Superior temporal gyrus (tissue), 1 donor: ENCODE measurements around the gene FGGY.

Experiments
- DNase-seq: peaks from one replicate; pipeline ENCODE4 v3.0.0-alpha.2; 2016; ENCODE audit errors: extremely low spot score

Gene FGGY

GRCh38 chr1:59414406-59415133 lies 117.7 kb downstream of the FGGY start:
- DNase-seq = no peak

DNA sequence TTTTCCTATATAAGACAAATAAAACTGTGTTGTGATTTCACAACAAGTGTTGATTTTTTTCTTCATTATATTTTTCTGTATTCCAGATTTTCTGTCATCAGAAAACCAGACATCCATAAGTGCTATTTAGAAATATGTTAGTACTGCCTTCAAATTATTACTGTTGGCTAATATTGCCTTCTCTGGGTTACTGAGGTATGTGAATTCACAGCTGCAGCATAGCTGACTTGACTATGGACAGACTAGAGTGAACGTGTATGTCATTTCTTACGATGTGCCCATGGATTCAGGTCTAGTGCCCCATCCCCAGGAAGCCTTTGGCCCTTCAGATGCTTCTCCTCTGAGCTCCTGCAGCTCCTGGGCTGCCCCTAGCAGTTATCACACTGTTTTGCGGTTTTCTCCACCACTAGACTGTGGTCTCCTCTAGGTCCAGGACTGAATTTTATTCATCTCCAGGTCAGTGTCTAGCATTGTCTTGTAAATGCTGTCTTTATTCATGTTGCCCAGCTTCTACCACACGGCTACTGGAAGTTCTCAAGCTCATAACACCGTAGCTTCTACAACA lies 118.5 kb downstream of the FGGY start:
- no peak for DNase-seq

DNA sequence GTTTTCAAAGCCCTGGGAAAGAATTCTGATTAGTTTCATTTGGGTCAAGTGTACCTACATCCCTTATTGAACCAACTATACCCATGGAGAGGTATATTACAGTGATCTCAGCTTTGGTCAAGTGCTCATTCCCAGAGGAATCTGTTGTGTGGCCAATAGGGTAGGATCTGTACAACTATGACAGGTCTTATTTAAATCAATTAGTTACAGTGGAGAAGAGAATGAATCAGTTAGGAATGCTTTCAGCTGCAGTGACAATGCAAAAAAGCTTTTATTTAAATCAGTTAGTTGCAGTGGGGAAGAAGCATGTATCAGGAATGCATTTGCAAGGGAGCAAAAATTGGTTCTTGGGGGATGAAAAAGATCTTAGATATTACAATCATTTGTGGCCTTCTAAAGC lies 119.0 kb downstream of the FGGY start:
- DNase-seq = no peak

- DNase-seq = no peak
These were observed 120.5 kb downstream of the FGGY start for GRCh38 chr1:59417406-59417805.

GRCh38 chr1:59418363-59419144 lies 121.7 kb downstream of the FGGY start:
- DNase-seq = no peak

GRCh38 chr1:59419361-59420140 lies 122.7 kb downstream of the FGGY start:
- no peak for DNase-seq

DNA sequence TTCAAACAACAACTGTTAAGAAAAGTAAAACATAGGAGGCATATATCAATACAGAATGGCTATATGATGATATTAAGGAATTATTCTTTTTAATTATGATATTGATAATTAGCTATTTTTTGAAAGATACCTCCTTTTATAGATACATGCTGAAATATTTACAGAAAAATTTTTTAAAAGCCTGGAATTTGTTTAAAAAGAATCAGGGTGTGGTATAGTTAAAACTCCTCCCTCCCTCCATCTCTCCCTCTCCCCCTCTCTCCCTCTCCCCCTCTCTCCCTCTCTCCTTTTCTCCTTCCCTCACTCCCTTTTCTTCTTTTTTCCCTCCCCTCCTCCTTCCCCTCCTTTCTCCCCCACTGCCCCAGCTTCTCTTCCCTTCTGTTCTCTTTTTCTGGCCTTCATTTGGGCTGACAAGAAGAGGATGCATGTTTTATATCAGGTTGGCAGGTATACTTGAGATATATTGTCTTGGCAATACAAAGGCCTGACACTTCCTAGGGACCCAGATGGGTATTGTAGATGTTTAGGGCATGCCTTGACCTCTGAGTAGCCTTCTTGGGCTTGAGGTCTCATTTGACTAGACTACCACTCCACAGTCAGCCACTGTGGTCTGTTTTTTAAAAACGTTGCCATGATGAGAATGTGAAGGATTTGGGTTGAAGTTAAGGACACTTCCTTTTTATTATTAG lies 124.5 kb downstream of the FGGY start:
- no peak for DNase-seq

- peak; percentile 53 for DNase-seq
These were observed 126.2 kb downstream of the FGGY start for GRCh38 chr1:59422921-59423575.

DNA sequence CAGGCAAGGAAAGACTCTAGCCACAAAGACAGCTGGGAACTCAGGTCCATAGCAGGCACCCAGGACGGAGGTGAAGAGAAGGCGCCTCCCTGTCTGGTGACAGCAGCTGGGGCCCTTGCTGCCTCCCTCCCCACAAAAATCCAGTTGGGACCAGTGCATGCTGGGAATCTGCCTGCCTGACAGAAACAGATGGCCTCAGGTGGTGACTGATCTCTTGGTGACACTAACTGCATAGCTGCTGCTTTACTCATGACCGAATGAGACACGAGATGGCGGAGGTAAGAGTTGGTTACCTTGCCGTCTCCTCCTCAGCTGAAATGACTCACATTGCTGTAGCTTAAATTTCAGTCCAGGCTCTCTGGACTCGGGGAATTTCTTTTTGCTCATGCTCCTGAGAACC lies 130.3 kb downstream of the FGGY start:
- DNase-seq = no peak

DNA sequence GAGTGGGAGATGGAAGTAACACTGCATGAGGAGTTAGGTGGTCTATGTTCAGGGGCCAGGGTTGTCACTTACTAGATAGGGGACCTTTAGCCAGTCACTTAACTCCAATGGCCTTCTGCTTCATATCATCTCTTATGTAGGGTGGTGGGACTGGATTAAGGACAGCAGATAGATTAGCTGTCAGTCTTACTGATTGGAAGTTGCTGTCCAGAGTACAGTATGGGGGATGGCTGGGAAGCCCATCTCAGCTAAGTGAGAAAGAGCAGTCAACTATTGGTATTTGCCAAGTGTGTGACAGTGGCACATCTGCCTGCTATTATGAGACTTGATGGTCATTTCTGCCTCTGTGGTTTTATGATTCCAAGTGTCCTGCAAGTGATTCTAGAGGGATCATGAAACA lies 130.9 kb downstream of the FGGY start:
- DNase-seq = no peak

GRCh38 chr1:59428828-59429227 lies 131.9 kb downstream of the FGGY start:
- DNase-seq = no peak

DNA sequence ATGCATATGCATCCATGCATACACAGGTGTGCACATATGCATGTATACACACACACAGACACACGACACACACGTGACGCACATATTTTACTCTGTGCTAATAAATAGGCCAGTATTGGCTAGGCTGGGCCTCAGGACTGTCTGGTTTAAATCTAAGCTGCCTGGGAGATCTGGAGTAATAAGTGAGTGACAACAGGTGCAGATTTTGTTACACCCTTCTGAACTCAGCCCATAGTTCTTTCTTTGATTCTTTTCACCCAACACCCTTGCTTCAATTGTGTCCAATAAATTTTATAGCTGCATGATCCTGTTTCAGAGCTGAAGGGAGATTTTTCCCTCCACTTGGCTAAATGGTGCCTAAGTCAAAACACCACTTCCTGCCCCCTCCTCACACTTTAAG lies 132.8 kb downstream of the FGGY start:
- no peak for DNase-seq

- no peak for DNase-seq
These were observed 134.8 kb downstream of the FGGY start for GRCh38 chr1:59431566-59432294.

DNA sequence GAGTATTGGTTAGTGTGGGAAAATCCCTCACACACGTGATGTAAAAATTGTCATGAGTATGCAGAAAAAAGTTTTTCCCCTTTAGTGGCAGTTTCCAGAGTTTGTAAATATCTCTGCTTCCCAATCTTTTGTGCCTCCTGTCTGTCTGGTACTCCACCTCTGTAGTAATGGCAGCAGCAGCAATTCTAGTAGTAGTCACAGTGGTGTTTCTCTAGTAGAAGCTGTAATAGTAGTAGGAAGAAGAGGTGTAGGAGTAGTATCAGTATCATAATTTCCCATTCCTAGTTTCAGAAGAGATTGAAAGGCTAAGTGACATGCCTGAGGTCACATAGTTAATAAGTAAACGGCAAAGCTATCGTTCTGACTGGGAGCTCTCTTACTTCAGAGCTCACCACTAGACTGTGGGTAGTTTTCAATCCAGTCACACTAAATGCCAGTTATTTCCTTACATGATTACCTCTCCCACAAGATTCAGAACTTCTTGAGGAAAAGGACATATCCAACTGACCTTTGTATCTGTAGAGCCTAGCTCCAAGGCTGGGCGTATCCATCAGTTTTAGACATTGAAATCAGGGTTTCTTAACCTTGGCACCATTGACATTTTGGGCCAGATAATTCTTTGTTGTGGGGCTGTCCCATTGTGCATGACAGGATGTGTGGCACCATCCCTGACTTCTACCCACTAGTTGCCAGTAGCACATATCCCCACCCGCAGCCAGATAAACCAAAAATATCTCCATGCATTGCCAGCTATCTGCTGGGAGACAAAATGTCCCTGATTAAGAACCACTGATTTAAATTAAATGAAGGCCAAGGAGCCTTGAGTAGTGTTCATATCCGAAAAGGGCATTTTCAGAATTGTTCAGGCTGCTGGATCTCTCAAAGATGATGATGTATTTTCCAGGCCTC lies 135.9 kb downstream of the FGGY start:
- no peak for DNase-seq

DNA sequence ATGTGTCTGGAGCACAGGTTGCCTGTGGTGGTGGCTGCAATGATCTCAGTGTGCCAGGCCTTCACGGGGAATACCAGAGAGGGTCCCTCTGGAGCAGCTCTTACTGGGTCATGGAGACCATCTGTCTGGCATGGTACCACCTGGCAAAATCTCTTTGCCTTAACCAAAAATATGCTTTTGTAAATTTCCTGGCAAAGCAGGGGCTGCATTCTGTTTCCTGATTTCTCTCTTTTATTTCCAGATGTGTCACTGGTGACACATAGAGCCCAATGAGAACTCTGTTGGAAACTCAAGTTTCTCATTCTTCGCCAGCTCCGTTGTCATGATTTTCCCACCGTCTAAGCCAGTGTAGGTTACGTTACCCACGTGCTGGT lies 136.5 kb downstream of the FGGY start:
- no peak for DNase-seq

DNA sequence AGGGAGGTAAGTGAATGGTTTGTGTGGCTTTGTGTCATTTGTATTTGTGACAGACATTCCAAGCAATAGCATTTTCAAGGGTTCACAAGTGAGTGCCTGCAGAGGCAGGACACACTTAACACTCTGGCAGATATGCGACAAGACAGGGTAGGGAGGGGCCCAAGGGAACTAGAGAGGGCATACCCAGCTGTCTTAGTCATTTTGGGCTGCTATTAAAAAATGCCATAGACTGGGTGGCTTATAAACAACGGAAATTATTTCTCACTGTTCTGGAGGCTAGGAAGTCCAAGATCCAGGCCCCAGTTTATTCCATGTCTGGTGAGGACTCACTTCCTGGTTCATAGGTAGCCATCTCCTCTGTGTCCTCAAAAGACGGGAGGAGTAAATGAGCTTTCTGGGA lies 137.4 kb downstream of the FGGY start:
- DNase-seq = no peak

GRCh38 chr1:59436637-59437036 lies 139.7 kb downstream of the FGGY start:
- no peak for DNase-seq

- DNase-seq = no peak
These were observed 141.2 kb downstream of the FGGY start for GRCh38 chr1:59438058-59438560.

- no peak for DNase-seq
These were observed 145.6 kb downstream of the FGGY start for GRCh38 chr1:59442492-59442891.
